ENCODE data around the gene TEX264.
"Not testable (repeated sequence)": the region's sequence is repeated elsewhere in the genome, so short reads cannot be mapped to it uniquely, and the experiment has no call there.

Gene TEX264

DNA sequence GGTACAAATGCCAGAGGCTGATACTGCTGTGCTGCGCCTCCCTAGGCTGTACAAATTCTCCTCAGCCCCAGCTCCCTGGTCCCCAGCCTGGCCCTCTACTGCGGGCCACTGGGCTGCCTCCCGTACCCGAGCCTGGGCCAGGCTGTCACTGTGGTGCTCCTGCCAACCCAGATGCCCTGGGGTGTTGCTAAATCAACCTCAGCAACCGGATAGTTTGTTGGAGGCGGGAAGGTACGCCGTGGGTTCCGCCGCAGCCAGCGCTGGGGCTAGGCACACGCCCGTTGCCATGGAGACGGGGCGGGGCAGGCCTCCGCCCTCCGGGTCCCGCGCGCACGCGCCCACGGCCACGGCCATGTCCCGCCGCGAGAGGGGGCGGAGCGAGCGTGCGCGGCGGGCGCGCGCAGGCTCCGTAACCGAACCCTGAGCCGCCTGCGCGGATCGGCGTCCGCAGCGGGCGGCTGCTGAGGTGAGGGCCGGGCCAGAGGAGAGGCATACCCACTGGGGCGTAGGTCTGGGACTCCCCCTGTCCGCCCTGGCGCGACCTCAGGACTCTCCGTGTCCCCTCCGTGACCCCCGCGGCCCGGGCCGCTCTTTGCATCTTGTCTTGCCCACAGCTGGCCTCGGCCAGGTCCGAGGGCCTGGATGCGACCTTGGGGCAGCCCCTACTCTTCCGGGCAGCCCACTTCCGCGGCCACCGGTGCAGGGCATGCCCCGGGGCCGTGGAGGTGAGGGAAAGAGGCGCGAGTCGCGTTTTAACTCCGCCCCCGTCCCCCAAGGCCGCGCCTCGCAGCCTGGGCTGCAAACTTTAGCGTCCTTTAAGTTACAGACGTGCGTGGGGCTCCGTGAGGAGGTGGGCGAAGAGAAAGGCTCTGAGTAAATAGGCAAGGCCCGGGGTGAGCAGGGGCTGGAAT is at the start of gene TEX264:
Gene TEX264, plus strand, starts transcription at position 430 of the 911 bp plus-strand sequence. CDS start 3,053 bp downstream, outside the sequence.
- peak within 1 kb of the TSS; percentile 78 for H3K27ac ChIP-seq
- peak; percentile 24 for DNase-seq (ENCODE audit: low read depth, low spot score)

GRCh38 chr3:51622413-51622812 is 48.6 kb upstream of the TEX264 start:
- no peak for DNase-seq (ENCODE audit: low read depth, low spot score)
- H3K27ac ChIP-seq, result no peak overlapping the region

DNA sequence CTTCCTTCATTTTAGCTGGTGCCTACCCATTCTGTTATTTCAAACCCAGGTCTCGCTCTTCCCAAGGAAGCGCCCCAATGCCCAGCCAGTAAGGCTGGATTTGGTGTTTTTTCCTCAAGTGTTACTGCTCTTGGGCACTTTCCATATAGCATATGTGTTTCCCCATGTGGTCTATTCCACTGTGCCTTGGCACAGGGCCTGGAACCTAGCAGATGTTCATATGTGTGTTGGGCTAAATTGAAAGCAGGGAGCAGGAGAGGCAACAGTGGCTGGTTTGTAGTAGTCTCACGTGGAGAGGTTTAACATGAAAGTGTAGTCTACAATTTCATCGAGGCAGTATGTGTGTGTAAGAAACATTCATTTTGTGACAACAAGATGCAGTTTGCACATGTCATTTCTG is 48.2 kb upstream of the TEX264 start:
- H3K27ac ChIP-seq, result no peak overlapping the region
- DNase-seq (ENCODE audit: low read depth, low spot score), result no peak

DNA sequence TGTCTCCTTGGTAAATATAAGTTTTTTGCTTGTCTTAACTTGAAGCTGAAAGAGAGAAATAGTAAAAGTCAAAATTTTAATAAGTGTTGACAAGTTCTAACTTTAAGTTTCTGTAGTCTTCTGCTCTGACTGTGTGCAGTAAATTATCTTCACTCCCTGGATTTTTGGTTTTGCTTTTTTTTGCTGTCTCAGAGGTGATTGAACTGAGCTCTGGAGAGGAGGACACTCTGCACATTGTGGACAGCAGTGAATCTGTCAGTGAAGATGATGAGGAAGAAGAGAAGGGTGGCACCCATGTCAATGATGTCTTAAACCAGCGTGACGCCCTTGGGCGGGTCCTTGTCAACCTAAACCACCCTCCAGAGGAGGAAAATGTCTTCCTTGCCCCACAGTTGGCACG is 40.5 kb upstream of the TEX264 start:
- no peak for DNase-seq (ENCODE audit: low read depth, low spot score)
- no peak overlapping the region for H3K27ac ChIP-seq

DNA sequence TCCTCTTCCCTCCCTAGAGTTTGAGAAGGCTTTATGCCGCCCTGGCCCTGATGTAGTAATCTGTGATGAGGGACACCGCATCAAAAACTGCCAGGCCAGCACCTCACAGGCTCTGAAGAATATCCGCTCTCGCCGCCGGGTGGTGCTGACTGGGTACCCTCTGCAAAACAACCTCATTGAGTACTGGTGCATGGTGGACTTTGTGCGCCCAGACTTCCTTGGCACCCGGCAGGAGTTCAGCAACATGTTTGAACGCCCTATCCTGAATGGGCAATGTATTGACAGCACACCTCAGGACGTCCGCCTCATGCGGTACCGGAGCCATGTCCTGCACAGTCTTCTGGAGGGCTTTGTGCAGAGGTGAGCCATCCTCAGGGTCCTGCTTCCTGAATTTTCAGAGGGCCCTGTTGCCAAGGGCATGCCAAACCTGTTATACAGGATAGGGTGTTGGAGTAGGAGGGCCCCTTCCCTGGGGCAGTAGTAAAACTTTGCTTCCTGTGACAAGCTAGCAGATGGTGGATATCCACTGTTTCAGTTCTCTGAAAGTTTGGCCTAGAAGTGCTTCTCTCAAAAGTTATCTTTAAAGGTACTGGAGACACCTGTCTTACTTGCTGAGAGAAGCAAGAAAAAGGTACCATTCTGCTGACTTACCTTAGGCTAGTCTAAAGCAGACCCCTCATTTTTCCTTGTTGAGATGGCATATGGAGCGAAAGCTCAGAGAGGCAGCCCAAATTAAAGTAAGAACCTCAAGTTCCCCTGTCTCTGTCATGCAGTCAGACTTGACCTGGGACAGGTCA is 33.7 kb upstream of the TEX264 start:
- no peak overlapping the region for H3K27ac ChIP-seq
- no peak for DNase-seq (ENCODE audit: low read depth, low spot score)

DNA sequence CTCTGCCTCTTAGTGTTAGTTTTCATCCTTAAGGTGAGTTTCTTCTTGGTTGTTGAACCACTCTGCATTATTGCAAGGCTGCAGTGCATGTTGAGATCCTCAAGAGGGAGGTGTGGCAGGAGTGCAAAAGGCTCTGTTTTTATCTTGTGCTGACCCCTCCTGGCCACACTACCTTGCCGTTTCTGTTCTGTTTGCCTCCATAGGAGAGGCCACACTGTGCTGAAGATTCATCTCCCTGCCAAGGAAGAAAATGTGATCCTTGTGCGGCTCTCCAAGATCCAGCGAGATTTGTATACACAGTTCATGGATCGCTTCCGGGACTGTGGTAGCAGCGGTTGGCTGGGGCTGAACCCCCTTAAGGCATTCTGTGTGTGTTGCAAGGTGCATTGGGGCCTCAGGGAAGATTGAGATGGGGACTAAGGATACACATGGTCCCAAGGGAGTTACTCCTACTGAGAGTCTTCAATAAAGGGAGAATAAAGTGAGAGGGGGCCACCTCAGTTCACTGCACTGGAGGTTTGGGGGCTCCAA is 33.0 kb upstream of the TEX264 start:
- no peak overlapping the region for H3K27ac ChIP-seq
- peak; percentile 40 for DNase-seq (ENCODE audit: low read depth, low spot score)

- H3K27ac ChIP-seq, result no peak overlapping the region
- DNase-seq (ENCODE audit: low read depth, low spot score), result no peak
Measured at GRCh38 chr3:51642462-51642861, 28.6 kb upstream of the TEX264 start.

DNA sequence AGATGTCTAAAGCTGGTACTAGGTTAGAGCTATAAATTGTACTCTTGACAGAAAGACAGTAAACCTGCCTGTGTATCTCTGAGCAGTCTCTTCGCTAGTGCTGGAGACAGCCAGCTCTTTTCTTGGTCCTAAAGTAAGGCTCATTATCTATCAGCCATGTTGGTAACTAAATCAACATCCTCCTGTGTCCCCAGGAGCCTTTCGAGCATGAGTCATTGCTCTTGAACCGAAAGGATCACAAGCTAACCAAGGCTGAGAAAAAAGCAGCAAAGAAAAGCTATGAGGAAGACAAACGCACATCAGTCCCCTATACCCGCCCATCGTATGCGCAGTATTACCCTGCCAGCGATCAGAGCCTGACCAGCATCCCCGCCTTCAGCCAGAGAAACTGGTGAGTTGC is 25.0 kb upstream of the TEX264 start:
- H3K27ac ChIP-seq, result no peak overlapping the region
- DNase-seq (ENCODE audit: low read depth, low spot score), result no peak

- not testable (repeated sequence) for H3K27ac ChIP-seq; DNase-seq (ENCODE audit: low read depth, low spot score)
Measured at GRCh38 chr3:51652103-51652502, 18.9 kb upstream of the TEX264 start.

- not testable (repeated sequence) for DNase-seq (ENCODE audit: low read depth, low spot score); H3K27ac ChIP-seq
Measured at GRCh38 chr3:51653409-51653808, 17.6 kb upstream of the TEX264 start.

DNA sequence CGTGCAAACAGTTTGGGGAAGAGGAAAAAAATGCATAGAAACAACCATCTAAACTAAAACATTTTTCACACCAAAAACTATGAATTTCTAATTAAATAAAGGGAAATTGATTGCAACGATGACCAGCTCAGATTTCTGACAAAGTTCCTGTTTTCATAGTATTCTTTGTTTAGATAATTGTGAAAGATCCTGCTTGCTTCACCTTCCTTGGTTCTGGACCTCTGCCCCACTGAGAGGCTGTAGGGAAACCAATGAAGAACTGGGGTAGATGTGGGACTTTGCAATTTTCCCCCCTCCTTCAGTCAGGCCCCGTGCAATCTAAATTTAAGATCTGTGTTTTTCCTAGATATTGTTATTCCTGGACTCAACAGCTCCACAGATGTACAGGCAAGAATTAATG is 13.8 kb upstream of the TEX264 start:
- H3K27ac ChIP-seq, result no peak overlapping the region
- no peak for DNase-seq (ENCODE audit: low read depth, low spot score)

DNA sequence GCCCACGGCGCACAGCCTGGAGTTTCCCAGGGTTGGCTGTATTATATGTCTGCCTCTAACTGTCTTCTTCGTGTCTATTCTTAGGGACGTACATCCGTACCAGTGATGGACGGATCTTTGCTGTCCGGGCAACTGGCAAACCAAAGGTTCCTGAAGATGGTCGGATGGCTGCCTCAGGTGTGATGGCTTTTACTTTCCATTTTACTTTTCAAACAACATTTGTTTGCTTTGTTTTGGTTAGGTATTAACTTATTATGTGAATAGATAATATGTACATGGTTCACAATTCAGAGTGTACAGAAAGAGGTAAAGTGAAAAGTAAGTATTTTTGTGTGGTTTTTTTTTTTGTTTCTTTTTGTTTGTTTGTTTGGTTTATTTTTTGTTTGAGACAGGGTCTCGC is 11.1 kb upstream of the TEX264 start:
- no peak overlapping the region for H3K27ac ChIP-seq
- no peak for DNase-seq (ENCODE audit: low read depth, low spot score)

- H3K27ac ChIP-seq, result no peak overlapping the region
- no peak for DNase-seq (ENCODE audit: low read depth, low spot score)
Measured at GRCh38 chr3:51662456-51662855, 8.6 kb upstream of the TEX264 start.

DNA sequence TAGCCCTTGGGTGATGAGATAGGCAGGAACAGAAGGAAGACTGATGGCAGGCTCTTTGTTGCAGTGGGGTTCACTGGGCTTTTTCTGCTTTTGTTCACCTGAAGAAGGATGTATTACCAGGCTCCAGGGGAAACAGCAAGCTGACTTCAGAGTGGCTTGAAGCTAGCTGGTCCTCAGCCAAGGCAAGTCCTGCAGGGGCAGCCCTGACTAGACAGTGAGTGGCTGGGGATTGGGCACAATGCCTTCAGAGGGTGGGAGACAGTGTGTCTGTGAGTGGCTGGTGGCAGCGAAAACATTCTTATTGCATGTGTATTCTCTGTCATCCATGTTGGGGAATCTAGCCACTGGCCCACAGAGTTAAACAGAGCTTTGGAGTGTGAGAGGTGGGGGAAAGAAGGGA is 2.3 kb upstream of the TEX264 start:
- no peak for DNase-seq (ENCODE audit: low read depth, low spot score)
- H3K27ac ChIP-seq, result peak overlapping the region; percentile 21

GRCh38 chr3:51669241-51670052 is 1.6 kb upstream of the TEX264 start:
- DNase-seq (ENCODE audit: low read depth, low spot score), result peak; percentile 65
- peak overlapping the region; percentile 78 for H3K27ac ChIP-seq

DNA sequence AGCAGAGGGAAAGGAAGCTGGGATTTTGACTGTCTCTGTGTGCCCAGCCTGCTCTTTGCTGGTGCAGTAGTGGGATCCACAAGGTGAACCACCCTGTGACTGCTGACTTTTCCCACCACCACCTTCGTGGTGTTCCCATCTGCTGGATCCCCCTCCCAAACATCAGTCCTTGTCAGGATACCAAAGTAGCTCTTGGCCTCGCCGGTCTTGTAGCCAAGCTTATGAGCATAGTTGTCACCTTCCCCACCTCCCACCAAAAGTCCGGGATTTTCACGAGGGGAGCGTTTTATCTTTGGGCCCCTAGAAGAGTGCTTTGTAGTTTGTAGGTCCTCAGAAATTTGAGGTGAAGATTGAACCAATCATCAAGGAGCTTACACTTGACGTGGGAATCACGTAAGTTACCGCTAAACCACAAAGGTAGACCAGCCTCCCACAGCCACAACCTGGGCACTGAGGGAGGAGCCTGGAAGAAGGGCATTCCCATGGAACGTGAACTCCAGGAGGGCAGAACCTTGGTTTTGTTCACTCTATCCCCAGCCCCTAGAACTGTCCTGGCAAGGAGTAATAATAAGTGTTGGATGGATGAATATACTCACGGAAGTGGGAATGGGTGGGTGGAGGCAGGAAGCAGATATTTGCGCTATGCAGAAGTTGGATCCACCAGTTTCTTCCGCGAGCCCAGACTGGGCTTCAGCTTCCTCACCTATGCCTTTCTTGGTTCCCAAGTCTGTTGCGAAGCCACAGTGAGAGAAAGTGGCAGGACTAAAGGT is 814 bp upstream of the TEX264 start:
- DNase-seq (ENCODE audit: low read depth, low spot score), result no peak
- H3K27ac ChIP-seq, result peak overlapping the region; percentile 78

GRCh38 chr3:51671734-51672475 is 853 bp downstream of the TEX264 start:
- no peak for DNase-seq (ENCODE audit: low read depth, low spot score)
- peak overlapping the region; percentile 78 for H3K27ac ChIP-seq

- no peak for DNase-seq (ENCODE audit: low read depth, low spot score)
- H3K27ac ChIP-seq, result peak overlapping the region; percentile 78
Measured at GRCh38 chr3:51673181-51673801, 2.2 kb downstream of the TEX264 start.

Measured in epithelial cell of prostate (primary cell).